Measurements from ENCODE around the gene ADARB1.

DNA sequence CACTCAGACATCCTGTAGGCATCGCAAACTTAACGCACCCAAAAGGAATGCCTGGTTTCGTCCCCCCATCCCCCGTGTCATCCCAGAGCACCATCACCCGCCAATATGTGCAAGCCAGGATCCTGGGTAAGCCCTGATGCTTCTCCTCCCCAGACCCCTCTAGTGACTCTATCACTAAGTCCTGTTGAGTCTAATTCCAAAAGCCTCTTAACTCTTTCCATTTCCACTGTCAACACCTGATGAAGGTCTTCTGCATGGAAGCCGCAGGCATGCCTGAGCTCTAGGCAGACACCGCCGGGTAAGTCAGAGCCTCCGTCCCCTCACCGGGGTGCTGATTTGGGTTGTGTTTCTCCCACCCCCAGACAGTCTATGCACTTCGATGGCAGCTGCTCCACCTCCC is 5.3 kb upstream of the ADARB1 start:
- TF ChIP-seq FOS (IDR thresholded peaks at IDR 0.05; ENCODE audit: low read depth, low read length): no peak
- TF ChIP-seq, protein P1, sequence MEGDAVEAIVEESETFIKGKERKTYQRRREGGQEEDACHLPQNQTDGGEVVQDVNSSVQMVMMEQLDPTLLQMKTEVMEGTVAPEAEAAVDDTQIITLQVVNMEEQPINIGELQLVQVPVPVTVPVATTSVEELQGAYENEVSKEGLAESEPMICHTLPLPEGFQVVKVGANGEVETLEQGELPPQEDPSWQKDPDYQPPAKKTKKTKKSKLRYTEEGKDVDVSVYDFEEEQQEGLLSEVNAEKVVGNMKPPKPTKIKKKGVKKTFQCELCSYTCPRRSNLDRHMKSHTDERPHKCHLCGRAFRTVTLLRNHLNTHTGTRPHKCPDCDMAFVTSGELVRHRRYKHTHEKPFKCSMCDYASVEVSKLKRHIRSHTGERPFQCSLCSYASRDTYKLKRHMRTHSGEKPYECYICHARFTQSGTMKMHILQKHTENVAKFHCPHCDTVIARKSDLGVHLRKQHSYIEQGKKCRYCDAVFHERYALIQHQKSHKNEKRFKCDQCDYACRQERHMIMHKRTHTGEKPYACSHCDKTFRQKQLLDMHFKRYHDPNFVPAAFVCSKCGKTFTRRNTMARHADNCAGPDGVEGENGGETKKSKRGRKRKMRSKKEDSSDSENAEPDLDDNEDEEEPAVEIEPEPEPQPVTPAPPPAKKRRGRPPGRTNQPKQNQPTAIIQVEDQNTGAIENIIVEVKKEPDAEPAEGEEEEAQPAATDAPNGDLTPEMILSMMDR (conservative IDR thresholded peaks at IDR 0.05; ENCODE audit: low read depth, low read length): no peak
- TF ChIP-seq RCOR1 (IDR thresholded peaks at IDR 0.05; ENCODE audit: insufficient replicate concordance, low read length): no peak
- no peak for TF ChIP-seq RFX5 (IDR thresholded peaks at IDR 0.05; ENCODE audit: low read depth, low read length)
- no peak for TF ChIP-seq POLR2A (IDR thresholded peaks at IDR 0.05; ENCODE audit: low read depth, low read length)
- no peak for TF ChIP-seq RAD21 (IDR thresholded peaks at IDR 0.05; ENCODE audit: low read length)
- TF ChIP-seq, protein P2, sequence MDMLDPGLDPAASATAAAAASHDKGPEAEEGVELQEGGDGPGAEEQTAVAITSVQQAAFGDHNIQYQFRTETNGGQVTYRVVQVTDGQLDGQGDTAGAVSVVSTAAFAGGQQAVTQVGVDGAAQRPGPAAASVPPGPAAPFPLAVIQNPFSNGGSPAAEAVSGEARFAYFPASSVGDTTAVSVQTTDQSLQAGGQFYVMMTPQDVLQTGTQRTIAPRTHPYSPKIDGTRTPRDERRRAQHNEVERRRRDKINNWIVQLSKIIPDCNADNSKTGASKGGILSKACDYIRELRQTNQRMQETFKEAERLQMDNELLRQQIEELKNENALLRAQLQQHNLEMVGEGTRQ (IDR thresholded peaks at IDR 0.05; ENCODE audit: low read depth, low read length): no peak
- TF ChIP-seq, protein P3, sequence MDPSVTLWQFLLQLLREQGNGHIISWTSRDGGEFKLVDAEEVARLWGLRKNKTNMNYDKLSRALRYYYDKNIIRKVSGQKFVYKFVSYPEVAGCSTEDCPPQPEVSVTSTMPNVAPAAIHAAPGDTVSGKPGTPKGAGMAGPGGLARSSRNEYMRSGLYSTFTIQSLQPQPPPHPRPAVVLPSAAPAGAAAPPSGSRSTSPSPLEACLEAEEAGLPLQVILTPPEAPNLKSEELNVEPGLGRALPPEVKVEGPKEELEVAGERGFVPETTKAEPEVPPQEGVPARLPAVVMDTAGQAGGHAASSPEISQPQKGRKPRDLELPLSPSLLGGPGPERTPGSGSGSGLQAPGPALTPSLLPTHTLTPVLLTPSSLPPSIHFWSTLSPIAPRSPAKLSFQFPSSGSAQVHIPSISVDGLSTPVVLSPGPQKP (IDR thresholded peaks at IDR 0.05; ENCODE audit: borderline replicate concordance, low read depth, low read length): no peak

Measured in IMR-90 (cell line).